Kidney epithelial cell (primary cell): ENCODE measurements around the gene MECR. TPM values are rescaled to one million over a fixed set of nuclear protein-coding genes. Genes with fewer than 3 reads are reported as not detected.

Experiments
- DNase-seq: peaks from one replicate; pipeline ENCODE4 v3.0.0-alpha.2; 2010; ENCODE audit warnings: low read depth
- H3K27me3 ChIP-seq: 2 replicates; pipeline ENCODE4 v1.6.0; 2011; ENCODE audit warnings: low read length; ENCODE audit not compliant: control insufficient read depth, insufficient read depth
- H3K36me3 ChIP-seq: 2 replicates; pipeline ENCODE4 v1.5.1; 2011; ENCODE audit warnings: low read length; ENCODE audit not compliant: control insufficient read depth, insufficient read depth
- H3K4me3 ChIP-seq: 2 replicates; pipeline ENCODE4 v1.5.1; 2011; ENCODE audit warnings: low read depth, mild to moderate bottlenecking, control low read depth, low read length
- CTCF ChIP-seq: IDR thresholded peaks from 2 replicates; pipeline ENCODE4 v1.5.1; 2011; ENCODE audit warnings: mild to moderate bottlenecking, moderate library complexity, low read length, control low read depth, inconsistent platforms; ENCODE audit not compliant: insufficient read depth, poor library complexity, severe bottlenecking
- total RNA-seq: library from RNA; depleted of rRNA; stranded (reverse); fragments of >200 nt; gene quantifications from 2 replicates; pipeline ENCODE4 v1.2.3, GENCODE V29; 2015

MECR gene, protein sequence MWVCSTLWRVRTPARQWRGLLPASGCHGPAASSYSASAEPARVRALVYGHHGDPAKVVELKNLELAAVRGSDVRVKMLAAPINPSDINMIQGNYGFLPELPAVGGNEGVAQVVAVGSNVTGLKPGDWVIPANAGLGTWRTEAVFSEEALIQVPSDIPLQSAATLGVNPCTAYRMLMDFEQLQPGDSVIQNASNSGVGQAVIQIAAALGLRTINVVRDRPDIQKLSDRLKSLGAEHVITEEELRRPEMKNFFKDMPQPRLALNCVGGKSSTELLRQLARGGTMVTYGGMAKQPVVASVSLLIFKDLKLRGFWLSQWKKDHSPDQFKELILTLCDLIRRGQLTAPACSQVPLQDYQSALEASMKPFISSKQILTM
- 23.6 and 30.5 TPM in 2 replicates for total RNA-seq

- peak within 1 kb of the TSS; percentile 58 for H3K4me3 ChIP-seq
- DNase-seq, result peak; percentile 45
- peak; percentile 29 for TF ChIP-seq CTCF
- no peaks in the 10 kb centered on the region for H3K27me3 ChIP-seq
- no peaks in the 10 kb centered on the region for H3K36me3 ChIP-seq
Measured at GRCh38 chr1:29230553-29231378, at the start of gene MECR. MECR (minus strand) TSS chr1:29230934; CDS start chr1:29230906, 28 bp downstream.

DNA sequence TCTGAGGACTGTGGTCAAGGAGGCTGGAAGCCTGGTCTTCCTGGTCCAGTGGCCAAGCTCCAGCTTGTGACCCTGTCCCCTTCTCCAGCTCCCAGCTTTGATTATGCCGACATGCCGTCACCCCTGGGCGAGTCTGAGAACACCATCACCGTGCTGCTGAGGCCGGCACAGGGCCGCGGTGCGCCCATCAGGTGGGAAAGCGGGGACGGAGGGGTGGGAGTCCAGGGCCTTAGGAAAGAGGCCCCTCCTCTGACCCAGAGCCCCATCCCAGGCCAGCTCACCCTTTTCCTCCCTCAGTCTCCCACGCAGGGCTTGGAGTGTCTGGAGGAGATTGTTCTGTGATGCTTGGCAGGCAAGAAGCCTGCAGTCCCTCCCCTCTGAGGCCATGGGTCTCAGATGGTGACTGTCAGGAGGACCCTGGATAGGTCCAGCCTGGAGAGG, 49.2 kb upstream of the MECR start:
- Histone ChIP-seq H3K4me3 (no peak overlapping the region), H3K27me3 (no peaks in the 10 kb centered on the region), H3K36me3 (peaks cover 2% of the 10 kb centered on the region)
- TF ChIP-seq CTCF, result no peak
- no peak for DNase-seq

DNA sequence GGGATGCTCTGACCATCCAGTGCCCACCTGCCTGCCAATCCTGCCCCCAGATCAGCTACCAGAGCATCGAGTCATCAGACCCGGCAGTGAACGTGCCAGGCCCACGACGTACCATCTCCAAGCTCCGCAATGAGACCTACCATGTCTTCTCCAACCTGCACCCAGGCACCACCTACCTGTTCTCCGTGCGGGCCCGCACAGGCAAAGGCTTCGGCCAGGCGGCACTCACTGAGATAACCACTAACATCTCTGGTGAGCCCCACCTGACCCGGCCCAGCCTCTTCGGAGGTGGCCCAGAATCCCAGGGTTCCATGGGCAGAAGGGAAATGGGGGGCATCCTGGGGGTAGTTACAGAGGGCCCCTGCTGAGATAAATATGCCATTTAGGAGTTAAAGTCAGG, 48.7 kb upstream of the MECR start:
- Histone ChIP-seq H3K27me3 (no peaks in the 10 kb centered on the region), H3K4me3 (no peak overlapping the region), H3K36me3 (peaks cover 2% of the 10 kb centered on the region)
- DNase-seq, result no peak
- no peak for TF ChIP-seq CTCF

GRCh38 chr1:29278124-29278523, 47.4 kb upstream of the MECR start:
- no peak for TF ChIP-seq CTCF
- no peak for DNase-seq
- Histone ChIP-seq H3K27me3 (no peaks in the 10 kb centered on the region), H3K4me3 (no peak overlapping the region), H3K36me3 (peaks cover 2% of the 10 kb centered on the region)

- no peak for TF ChIP-seq CTCF
- peaks cover 2% of the 10 kb centered on the region for H3K36me3 ChIP-seq
- no peaks in the 10 kb centered on the region for H3K27me3 ChIP-seq
- no peak overlapping the region for H3K4me3 ChIP-seq
- no peak for DNase-seq
Measured at GRCh38 chr1:29275435-29275834, 44.7 kb upstream of the MECR start.
